ENCODE results near the gene GDPGP1.

GDPGP1 gene

DNA sequence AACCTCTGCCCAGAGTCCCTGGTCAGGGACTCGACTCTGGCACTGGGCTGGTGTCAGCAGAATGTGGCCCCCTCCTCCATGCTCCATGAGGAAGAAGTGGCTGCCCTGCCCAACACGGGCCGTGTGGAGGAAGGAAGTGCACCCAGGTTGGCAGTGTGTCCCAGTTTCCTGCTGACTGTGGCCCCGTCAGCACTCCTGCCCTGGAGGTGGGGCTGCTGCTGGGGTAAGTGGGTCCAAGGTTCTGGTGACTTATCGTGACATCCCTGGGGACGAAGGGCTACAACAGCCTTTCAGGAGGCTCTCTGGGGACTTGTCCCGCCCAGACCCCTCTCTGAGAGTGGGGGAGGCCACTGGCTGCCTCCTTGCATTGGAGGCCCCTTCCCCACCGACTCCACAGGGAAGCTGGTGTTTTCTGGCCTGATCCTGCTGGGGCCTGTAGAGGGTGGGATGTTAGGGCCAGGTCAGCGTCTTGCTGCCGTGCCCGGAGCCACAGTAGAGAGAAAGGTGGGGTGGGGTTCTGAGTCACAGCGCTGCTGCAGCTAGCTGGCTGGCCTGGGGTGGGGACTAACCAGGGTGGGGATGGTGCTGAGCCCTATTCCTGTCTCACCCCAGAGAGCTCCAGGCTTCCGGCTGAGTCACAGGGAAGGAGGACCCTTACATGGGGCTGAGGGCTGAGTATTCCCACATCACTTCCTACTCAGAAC is 22.4 kb upstream of the GDPGP1 start:
- H3K4me3 ChIP-seq (ENCODE audit: low read length) = no peak overlapping the region
- TF ChIP-seq ZNF274 (IDR thresholded peaks at IDR 0.05; ENCODE audit: low read depth, low read length) = no peak

DNA sequence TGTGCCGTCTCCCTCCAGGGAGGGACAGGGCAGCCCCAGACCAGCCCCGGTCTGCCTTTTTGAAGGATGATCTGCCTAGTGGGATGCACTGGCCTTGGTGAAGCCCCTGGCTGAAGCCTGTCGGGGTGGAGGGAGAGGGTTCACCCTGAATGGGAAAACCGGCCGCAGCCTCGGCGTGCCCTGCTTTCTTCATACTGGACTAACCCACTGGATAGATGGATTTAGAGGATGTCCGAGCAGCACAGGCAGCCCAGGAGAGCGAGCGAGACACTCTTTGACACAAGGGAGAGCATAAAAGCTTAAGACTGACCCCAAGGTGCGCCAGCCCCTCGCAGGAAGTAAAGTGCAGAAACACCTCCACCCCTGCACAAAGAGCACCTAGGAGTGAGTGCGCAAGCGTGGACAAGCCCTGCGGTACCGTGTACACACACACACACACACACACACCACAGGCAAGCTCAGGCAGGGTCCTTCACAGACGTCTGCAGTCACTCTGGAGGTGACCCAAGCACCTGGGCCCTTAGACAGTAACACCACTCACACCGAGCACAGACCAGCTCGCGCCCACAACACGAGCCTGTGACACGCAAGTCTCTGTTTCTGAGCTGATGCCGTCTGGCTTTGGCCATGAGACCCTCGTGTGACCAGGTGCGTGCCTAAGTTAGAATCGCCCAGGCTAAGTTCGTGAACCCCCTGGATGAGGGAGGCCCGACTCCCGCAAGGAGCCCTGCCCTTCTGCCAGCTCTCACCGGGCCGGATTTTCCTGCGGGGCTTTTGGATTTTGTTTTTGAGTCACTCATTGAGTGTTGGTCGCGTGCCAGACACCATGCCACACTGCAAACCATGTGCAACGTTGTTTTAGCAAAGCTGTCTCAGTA is 21.5 kb upstream of the GDPGP1 start:
- no peak for TF ChIP-seq ZNF274 (IDR thresholded peaks at IDR 0.05; ENCODE audit: low read depth, low read length)
- H3K4me3 ChIP-seq (ENCODE audit: low read length) = no peak overlapping the region

DNA sequence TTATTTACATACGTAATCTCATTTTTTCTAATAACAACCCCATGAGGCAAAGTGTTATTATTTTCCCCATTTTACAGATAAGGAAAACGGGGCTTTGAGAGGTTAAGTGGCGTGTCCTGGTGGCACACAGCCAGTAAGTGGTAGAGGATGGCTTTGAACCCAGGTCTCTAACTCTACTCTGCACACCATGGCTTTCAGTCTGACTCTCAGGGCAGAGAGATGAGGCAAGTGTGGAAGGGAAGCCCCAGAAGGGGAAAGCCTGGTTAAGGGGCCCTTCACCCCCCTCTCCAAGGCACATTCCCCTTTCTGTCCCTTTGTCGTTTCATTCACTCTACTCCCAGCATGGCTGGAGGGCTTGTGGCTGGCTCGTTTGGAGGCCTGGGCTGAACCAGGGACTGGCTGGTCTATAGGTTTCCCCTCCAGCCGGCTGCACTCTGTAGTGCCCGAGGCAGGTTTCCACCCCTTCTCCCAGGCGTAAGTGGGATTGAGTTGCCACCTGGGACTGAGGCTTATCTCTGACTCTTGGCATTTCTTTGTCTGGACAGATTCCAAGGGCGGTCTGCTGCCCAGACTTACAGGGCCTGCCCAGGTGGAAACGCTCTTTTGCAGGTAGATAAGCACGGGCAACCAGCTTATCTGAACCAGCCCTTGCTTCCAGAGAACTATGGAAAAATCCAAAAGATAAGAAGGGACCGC is 20.7 kb upstream of the GDPGP1 start:
- TF ChIP-seq ZNF274 (IDR thresholded peaks at IDR 0.05; ENCODE audit: low read depth, low read length) = no peak
- H3K4me3 ChIP-seq (ENCODE audit: low read length) = no peak overlapping the region

DNA sequence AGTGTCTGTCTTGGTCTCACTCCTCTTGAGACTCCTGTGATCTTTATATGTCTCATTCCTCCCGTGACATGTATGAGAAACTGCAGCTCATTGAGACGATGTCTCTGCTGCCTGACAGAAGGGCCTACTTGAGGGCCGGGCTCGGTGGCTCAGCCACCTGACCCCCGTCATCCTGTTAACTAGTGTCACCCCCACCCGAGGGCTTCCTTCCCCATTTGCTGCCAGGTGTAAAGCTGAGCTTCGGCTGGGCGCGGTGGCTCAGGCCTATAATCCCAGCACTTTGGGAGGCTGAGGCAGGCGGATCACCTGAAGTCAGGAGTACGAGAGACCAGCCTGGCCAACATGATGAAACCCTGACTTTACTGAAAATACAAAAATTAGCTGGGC is 20.2 kb upstream of the GDPGP1 start:
- no peak overlapping the region for H3K4me3 ChIP-seq (ENCODE audit: low read length)
- no peak for TF ChIP-seq ZNF274 (IDR thresholded peaks at IDR 0.05; ENCODE audit: low read depth, low read length)

DNA sequence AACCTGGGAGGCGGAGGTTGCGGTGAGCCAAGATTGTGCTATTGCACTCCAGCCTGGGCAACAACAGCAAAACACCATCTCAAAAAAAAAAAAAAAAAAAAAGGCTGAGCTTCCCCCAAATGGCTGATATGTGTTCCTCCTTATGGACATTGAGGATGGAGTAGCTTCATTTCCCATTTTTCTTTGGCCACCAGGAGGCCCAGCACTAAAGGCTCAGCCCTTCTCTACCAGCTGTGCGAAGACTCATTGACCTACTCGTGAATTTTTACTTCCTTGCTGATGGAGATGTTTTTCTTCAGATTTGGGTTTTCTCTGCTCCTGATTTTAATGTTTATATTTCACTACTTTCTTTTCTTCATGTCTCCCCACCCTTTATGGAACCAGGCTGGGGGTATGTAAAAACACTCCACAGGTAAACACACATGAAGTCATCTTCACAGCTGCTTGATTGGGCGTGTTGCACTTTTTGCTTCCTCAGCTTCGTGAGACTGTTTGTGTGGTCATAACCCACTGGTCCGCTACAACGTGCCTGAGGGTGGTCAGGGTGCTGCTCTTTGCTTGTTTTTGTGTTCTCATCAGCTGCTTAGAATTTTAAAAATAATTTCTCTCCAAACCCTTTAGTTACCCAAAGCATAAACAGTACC is 19.3 kb upstream of the GDPGP1 start:
- no peak overlapping the region for H3K4me3 ChIP-seq (ENCODE audit: low read length)
- TF ChIP-seq ZNF274 (IDR thresholded peaks at IDR 0.05; ENCODE audit: low read depth, low read length) = no peak

DNA sequence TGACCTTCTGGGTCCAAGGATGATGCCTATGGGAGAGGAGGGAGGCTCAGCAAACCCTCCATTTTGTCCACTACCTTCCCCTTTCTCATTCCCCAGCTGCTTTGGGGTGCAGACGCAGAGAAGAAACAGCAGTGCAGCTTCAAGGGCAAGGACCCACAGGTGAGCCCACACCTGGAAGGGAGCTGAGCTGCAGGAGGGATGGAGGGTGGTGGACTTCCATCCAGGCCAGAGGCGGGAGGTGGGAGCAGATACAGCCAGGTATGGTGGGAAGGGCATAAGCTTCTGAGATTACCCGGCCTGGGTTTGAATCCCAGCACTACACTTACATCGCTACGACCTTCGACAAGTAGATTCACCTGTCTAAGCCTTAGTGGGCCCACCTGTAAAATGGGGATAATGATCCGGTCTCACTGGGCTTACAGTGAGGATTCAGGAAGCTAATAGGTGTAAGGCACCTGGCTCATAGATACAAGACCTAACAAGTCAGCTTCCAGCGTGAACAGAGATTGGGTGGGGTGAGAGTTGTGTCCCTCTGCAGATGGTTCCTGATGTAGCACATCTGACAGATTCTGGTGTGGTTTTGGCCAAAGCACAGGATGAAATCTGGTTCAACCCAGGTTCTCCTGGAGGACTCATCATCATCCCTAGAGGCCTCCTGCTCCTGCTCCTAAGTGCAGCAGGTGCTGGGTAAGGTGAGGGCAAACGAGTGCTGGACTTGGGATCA is 16.2 kb upstream of the GDPGP1 start:
- no peak for TF ChIP-seq ZNF274 (IDR thresholded peaks at IDR 0.05; ENCODE audit: low read depth, low read length)
- no peak overlapping the region for H3K4me3 ChIP-seq (ENCODE audit: low read length)

DNA sequence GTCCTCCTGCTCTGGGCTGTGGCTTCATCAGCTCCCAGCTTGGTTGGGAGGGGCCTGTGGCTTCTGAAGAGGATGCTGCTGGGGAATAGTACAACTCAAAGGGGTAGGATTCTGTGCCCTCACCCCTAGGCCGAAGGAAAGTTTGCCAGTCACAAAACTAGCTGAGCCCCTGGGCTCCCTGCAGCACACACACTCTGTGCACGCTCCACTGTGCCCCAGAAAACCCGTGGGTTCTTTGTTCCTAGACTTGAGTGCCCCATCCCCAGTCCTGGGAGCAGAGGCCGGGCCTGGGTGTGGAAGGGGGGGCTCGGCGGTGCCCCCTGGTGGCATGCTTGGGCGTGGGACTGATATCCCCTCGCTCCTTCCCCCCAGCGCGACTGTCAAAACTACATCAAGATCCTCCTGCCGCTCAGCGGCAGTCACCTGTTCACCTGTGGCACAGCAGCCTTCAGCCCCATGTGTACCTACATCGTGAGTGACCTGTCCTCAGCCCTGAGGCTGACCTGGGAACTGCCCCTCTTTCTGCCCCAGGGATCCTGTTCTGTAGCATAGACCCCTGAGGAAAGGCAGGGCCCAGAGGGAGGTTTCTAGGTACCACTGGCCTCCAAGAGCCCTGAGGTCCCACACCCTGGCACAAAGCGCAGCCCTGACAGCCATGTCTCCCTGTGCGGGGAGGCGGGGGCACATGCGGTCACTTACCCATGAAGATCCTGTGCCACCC is 14.4 kb upstream of the GDPGP1 start:
- no peak for TF ChIP-seq ZNF274 (IDR thresholded peaks at IDR 0.05; ENCODE audit: low read depth, low read length)
- no peak overlapping the region for H3K4me3 ChIP-seq (ENCODE audit: low read length)

DNA sequence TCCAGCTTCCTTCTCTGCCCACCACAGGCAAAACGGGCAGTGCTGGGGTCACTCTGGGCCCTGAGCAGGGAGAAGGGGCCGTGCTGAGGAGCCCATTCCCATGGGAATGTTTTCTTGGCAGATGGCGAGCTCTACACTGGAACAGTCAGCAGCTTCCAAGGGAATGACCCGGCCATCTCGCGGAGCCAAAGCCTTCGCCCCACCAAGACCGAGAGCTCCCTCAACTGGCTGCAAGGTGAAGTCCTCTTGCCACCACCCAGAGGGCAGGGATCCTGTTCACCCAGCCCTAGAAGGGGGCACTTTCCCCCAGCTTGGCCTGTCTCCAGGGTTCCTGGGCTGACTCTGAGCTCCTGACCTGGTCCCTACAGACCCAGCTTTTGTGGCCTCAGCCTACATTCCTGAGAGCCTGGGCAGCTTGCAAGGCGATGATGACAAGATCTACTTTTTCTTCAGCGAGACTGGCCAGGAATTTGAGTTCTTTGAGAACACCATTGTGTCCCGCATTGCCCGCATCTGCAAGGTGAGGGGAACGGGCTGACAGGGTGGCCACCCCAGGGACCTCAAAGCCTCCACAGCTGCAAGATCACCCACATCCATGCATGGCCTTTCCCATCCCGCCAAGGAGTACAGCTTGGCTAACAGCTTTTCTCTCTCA is 12.6 kb upstream of the GDPGP1 start:
- no peak for TF ChIP-seq ZNF274 (IDR thresholded peaks at IDR 0.05; ENCODE audit: low read depth, low read length)
- no peak overlapping the region for H3K4me3 ChIP-seq (ENCODE audit: low read length)

DNA sequence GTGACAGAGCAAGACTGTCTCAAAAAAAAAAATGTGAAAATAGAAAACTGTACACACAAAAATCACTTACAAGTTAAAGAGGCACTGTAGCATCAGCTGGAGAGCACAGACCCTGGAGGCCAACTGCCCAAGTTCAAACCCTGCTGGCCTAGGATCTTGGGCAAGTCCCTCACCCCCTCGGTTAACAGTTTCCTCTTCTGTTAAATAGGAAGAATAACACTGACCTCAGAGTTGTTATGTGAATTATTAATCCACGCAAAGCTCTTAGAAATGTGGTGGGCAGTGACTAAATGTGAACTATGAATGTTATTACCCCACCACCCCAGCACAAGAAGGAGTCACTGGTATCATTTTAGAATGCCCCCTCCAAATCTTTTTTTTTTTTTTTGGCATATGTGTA is 11.5 kb upstream of the GDPGP1 start:
- TF ChIP-seq ZNF274 (IDR thresholded peaks at IDR 0.05; ENCODE audit: low read depth, low read length) = no peak

DNA sequence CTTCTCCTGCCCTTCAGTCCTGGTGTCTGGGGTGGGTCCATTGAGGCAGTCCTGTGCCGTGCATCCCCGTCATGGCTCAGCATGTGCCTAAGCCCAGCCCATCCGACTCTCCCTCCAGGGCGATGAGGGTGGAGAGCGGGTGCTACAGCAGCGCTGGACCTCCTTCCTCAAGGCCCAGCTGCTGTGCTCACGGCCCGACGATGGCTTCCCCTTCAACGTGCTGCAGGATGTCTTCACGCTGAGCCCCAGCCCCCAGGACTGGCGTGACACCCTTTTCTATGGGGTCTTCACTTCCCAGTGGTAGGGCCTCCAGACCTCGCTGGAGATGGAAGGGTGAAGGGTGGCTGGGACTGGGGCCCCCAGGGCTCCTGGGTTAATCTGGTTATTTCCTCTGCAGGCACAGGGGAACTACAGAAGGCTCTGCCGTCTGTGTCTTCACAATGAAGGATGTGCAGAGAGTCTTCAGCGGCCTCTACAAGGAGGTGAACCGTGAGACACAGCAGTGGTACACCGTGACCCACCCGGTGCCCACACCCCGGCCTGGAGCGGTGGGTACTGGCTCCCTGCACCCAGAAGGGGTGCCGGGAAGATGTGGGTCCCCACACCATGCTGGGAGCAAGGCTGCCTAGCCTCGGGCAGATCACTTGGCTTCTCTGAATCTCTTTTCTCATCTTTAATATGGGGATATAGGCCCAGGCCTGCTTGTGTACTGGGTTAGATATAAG is 10.4 kb upstream of the GDPGP1 start:
- no peak for TF ChIP-seq ZNF274 (IDR thresholded peaks at IDR 0.05; ENCODE audit: low read depth, low read length)
- H3K4me3 ChIP-seq (ENCODE audit: low read length) = no peak overlapping the region

More for the DNA sequence above, 11.5 kb upstream of the GDPGP1 start:
- H3K4me3 ChIP-seq (ENCODE audit: low read length) = no peak overlapping the region

DNA sequence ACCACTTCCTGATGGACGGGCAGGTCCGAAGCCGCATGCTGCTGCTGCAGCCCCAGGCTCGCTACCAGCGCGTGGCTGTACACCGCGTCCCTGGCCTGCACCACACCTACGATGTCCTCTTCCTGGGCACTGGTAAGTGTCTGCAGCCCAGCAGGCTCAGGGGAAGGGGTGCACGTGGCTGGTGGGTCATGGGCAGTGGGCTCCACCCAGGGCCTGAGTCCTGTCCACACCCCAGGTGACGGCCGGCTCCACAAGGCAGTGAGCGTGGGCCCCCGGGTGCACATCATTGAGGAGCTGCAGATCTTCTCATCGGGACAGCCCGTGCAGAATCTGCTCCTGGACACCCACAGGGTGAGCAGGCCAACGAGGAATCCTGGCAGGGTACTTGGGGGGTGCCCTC is 9.0 kb upstream of the GDPGP1 start:
- no peak for TF ChIP-seq ZNF274 (IDR thresholded peaks at IDR 0.05; ENCODE audit: low read depth, low read length)
- H3K4me3 ChIP-seq (ENCODE audit: low read length) = no peak overlapping the region
